ENCODE measurements around the gene AADACL3. TPM values are rescaled to one million over a fixed set of nuclear protein-coding genes. Genes with fewer than 3 reads are reported as not detected.

The AADACL3 gene
- total and polyA plus RNA-seq, 2 of the 13 experiments (the other 11 are each of a cell fraction or from before 2014, with no cell fraction given), result not detected

DNA sequence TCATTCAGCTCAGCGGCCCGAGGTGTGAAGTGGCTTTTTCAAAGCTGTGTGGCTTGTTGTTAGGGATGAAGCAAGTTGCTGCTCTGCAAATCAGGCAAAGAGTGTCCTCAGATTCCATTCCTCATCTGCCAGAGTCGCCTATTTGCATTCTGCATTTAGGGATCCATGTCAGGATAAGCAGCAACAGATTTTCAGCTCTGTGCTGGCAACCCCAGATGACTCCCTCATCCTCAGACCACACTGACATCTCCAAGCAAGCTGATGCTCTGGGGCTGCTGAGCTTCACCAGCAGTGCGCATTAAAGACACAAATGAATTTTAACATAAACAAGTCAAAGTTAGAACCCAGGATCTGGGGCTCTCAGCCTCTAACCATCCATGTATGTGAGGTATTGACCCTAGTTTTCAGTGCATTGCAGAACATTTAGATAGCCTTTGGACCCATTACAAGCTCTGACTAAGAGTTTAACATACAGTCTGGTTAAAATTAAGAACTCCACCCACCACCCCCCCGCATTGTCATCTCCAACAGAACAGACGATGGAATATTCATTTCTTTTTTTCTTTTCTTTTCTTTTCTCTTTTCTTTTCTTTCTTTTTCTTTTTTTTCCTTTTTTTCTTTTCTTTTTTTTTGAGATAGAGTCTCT lies 41.0 kb downstream of the AADACL3 start:
- TF ChIP-seq SATB2 (CRISPR knock-in tag; IDR thresholded peaks at IDR 0.05), result no peak
- TF ChIP-seq ZSCAN20 (CRISPR knock-in tag; IDR thresholded peaks at IDR 0.05; ENCODE audit: borderline replicate concordance), result no peak
- no peak for TF ChIP-seq NAIF1 (CRISPR knock-in tag; IDR thresholded peaks at IDR 0.05; ENCODE audit: borderline replicate concordance)
- TF ChIP-seq BCL6 (CRISPR knock-in tag; IDR thresholded peaks at IDR 0.05), result no peak
- TF ChIP-seq, protein P1, sequence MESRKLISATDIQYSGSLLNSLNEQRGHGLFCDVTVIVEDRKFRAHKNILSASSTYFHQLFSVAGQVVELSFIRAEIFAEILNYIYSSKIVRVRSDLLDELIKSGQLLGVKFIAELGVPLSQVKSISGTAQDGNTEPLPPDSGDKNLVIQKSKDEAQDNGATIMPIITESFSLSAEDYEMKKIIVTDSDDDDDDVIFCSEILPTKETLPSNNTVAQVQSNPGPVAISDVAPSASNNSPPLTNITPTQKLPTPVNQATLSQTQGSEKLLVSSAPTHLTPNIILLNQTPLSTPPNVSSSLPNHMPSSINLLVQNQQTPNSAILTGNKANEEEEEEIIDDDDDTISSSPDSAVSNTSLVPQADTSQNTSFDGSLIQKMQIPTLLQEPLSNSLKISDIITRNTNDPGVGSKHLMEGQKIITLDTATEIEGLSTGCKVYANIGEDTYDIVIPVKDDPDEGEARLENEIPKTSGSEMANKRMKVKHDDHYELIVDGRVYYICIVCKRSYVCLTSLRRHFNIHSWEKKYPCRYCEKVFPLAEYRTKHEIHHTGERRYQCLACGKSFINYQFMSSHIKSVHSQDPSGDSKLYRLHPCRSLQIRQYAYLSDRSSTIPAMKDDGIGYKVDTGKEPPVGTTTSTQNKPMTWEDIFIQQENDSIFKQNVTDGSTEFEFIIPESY (CRISPR knock-in tag; IDR thresholded peaks at IDR 0.05), result no peak
- TF ChIP-seq ZFP36L2 (CRISPR knock-in tag; IDR thresholded peaks at IDR 0.05), result no peak
- no peak for TF ChIP-seq SNAI1 (CRISPR knock-in tag; IDR thresholded peaks at IDR 0.05; ENCODE audit: borderline replicate concordance)
- no peak for TF ChIP-seq CCDC6 (CRISPR knock-in tag; IDR thresholded peaks at IDR 0.05)
- TF ChIP-seq RBM39 (IDR thresholded peaks at IDR 0.05; ENCODE audit: low read depth, low read length, poor library complexity, severe bottlenecking), result no peak
- TF ChIP-seq ZNF841 (CRISPR knock-in tag; IDR thresholded peaks at IDR 0.05; ENCODE audit: borderline replicate concordance), result no peak
- no peak for TF ChIP-seq ZKSCAN8 (CRISPR knock-in tag; IDR thresholded peaks at IDR 0.05; ENCODE audit: borderline replicate concordance)
- TF ChIP-seq ELF4 (CRISPR knock-in tag; IDR thresholded peaks at IDR 0.05; ENCODE audit: borderline replicate concordance), result no peak
- TF ChIP-seq, protein P2, sequence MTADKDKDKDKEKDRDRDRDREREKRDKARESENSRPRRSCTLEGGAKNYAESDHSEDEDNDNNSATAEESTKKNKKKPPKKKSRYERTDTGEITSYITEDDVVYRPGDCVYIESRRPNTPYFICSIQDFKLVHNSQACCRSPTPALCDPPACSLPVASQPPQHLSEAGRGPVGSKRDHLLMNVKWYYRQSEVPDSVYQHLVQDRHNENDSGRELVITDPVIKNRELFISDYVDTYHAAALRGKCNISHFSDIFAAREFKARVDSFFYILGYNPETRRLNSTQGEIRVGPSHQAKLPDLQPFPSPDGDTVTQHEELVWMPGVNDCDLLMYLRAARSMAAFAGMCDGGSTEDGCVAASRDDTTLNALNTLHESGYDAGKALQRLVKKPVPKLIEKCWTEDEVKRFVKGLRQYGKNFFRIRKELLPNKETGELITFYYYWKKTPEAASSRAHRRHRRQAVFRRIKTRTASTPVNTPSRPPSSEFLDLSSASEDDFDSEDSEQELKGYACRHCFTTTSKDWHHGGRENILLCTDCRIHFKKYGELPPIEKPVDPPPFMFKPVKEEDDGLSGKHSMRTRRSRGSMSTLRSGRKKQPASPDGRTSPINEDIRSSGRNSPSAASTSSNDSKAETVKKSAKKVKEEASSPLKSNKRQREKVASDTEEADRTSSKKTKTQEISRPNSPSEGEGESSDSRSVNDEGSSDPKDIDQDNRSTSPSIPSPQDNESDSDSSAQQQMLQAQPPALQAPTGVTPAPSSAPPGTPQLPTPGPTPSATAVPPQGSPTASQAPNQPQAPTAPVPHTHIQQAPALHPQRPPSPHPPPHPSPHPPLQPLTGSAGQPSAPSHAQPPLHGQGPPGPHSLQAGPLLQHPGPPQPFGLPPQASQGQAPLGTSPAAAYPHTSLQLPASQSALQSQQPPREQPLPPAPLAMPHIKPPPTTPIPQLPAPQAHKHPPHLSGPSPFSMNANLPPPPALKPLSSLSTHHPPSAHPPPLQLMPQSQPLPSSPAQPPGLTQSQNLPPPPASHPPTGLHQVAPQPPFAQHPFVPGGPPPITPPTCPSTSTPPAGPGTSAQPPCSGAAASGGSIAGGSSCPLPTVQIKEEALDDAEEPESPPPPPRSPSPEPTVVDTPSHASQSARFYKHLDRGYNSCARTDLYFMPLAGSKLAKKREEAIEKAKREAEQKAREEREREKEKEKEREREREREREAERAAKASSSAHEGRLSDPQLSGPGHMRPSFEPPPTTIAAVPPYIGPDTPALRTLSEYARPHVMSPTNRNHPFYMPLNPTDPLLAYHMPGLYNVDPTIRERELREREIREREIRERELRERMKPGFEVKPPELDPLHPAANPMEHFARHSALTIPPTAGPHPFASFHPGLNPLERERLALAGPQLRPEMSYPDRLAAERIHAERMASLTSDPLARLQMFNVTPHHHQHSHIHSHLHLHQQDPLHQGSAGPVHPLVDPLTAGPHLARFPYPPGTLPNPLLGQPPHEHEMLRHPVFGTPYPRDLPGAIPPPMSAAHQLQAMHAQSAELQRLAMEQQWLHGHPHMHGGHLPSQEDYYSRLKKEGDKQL (CRISPR knock-in tag; IDR thresholded peaks at IDR 0.05; ENCODE audit: low read depth), result no peak
- TF ChIP-seq, protein P3, sequence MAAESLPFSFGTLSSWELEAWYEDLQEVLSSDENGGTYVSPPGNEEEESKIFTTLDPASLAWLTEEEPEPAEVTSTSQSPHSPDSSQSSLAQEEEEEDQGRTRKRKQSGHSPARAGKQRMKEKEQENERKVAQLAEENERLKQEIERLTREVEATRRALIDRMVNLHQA (CRISPR knock-in tag; IDR thresholded peaks at IDR 0.05), result no peak
- TF ChIP-seq, protein P4, sequence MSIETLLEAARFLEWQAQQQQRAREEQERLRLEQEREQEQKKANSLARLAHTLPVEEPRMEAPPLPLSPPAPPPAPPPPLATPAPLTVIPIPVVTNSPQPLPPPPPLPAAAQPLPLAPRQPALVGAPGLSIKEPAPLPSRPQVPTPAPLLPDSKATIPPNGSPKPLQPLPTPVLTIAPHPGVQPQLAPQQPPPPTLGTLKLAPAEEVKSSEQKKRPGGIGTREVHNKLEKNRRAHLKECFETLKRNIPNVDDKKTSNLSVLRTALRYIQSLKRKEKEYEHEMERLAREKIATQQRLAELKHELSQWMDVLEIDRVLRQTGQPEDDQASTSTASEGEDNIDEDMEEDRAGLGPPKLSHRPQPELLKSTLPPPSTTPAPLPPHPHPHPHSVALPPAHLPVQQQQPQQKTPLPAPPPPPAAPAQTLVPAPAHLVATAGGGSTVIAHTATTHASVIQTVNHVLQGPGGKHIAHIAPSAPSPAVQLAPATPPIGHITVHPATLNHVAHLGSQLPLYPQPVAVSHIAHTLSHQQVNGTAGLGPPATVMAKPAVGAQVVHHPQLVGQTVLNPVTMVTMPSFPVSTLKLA (IDR thresholded peaks at IDR 0.05), result no peak
- TF ChIP-seq HDAC2 (CRISPR knock-in tag; IDR thresholded peaks at IDR 0.05), result no peak
- H3K4me3 ChIP-seq (replicated peaks in 1 of 3; ENCODE audit: insufficient read depth in 1 of 3, low read depth in 2 of 3, low read length in 3 of 3), result no peak overlapping the region
- BruUV-seq (replicated peaks), result no TSS peak
- no peak overlapping the region for H3K27ac ChIP-seq (ENCODE audit: extremely low read length, insufficient read depth, low read length)
- no peaks in the 10 kb centered on the region for H3K36me3 ChIP-seq (replicated peaks in 1 of 2; ENCODE audit: control insufficient read depth in 1 of 2, insufficient read depth in 2 of 2, low read length in 2 of 2)
- ChIA-PET POLR2A (no interaction called here), CTCF (ENCODE audit: low intra/inter-chr PET ratio, low total read pairs) (no interaction called here)
- H4K20me1 ChIP-seq (ENCODE audit: insufficient read depth, low read length), result no peaks in the 10 kb centered on the region
- no peak for FAIRE-seq
- H3K9ac ChIP-seq (ENCODE audit: insufficient read depth, low read depth, low read length), result no peak overlapping the region
- 12% methylated on average over 6 of the region's 6 CpGs for WGBS (ENCODE audit: low lambda C conversion rate)
- H3K9me3 ChIP-seq (ENCODE audit: low read length), result no peaks in the 10 kb centered on the region
- ATAC-seq, result no peak
- H3K4me2 ChIP-seq (ENCODE audit: low read depth, low read length), result no peak overlapping the region
- H3K79me2 ChIP-seq (ENCODE audit: insufficient read depth, low read length), result no peaks in the 10 kb centered on the region
- H2AFZ ChIP-seq (ENCODE audit: low read length), result no peak overlapping the region
- in situ Hi-C loops (cut with HindIII; ENCODE audit: extremely low pct_ligation_motif_present, low pct_unique_long_range_greater_than_20kb), result no loop called here
- H3K27me3 ChIP-seq (ENCODE audit: control insufficient read depth in 1 of 2, insufficient read depth in 2 of 2, low read length in 2 of 2), result peaks cover 0 to 35% of the 10 kb centered on the region in 2 experiments; a peak in 2 of 5 replicates
- DNase-seq (ENCODE audit: low spot score), result no peak
- intact Hi-C loops (cut with micrococcal nuclease; ENCODE audit: unreplicated experiment), result no loop called here
- no peaks in the 10 kb centered on the region for H3K4me1 ChIP-seq (ENCODE audit: insufficient read depth, low read length)

All from HepG2 (cell line).